ENCODE results near the gene TSPAN32.
A peak's percentile ranks its signal among the peaks of the same experiment; 100 is the strongest.
"Not testable (repeated sequence)": the region's sequence is repeated elsewhere in the genome, so short reads cannot be mapped to it uniquely, and the experiment has no call there.

TSPAN32 gene

DNA sequence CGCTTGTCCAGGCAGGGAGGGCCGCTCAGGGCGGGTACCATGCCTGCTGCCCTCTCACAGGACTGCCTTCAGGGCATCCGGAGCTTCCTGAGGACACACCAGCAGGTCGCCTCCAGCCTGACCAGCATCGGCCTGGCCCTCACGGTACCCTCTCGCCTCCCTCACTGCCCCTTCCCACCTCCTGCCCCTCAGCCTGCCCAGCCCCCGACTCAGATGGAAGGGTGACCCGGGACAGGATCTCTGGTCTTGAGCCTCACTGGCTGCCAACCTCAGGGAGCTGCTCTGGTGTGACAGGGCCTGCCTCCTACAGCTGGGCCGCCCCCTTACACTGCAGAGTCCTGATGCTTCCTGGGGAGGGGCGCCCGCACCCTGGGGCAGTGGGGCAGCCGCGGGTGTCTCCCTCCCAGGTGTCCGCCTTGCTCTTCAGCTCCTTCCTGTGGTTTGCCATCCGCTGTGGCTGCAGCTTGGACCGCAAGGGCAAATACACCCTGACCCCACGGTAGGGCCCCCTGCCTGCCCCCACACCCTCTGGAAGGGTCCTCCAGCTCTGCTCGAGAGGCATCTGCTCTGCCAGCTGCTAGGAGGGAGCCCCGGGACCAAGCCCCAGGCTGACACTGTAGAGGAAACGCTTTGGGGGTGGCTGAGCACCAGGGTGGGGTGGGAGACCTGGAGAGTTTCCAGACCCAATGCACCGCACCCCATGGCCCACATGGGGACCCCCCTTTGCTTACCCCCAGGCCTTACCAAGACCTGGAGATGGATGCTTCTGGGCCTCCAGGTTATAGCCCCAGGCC, 14.6 kb downstream of the TSPAN32 start:
- no peak for DNase-seq (ENCODE audit: low spot score)

- DNase-seq (ENCODE audit: low spot score): no peak
Observed at GRCh38 chr11:2316963-2317244, 15.1 kb downstream of the TSPAN32 start.

GRCh38 chr11:2317354-2318050, 15.7 kb downstream of the TSPAN32 start:
- no peak for DNase-seq (ENCODE audit: low spot score)

- DNase-seq (ENCODE audit: low spot score): no peak
Observed at GRCh38 chr11:2318123-2318522, 16.3 kb downstream of the TSPAN32 start.

GRCh38 chr11:2318707-2319106, 16.9 kb downstream of the TSPAN32 start:
- no peak for DNase-seq (ENCODE audit: low spot score)

GRCh38 chr11:2319791-2320472, 18.1 kb downstream of the TSPAN32 start:
- DNase-seq (ENCODE audit: low spot score): no peak

DNA sequence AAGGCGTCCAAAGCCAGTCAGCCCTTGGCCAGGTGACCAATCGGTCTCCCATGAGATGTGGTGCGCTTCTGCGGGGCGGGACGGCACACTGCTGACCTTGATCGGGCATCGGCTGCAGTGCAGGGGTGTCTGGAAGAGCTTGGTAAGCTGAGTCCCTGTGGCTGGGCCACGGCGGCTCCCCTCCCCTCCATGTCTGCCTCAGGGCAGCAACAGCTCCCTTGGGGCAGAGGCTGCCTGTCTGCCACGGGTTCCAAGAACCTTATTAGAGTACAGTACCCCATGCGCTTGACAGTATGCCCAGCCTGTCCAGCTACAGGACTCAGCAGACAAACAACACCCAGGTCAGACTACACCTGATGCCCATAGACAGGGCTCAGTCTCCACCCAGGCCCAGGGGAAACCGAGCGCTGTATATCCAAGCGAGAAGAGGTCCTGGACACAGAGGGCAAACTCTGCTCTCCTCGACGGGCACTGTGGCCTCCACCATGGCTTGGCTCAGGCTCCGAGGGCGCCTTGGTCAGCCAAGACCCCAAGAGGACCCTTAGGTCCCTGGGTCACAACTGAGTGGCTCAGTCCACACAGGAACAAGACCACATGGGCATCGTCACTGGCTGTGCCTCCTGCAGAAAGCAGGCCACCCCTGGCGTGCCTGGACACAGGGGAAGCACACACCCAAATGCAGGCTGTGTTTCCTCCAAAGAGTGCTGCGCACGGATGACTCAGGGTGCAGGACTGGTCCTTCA, 18.9 kb downstream of the TSPAN32 start:
- DNase-seq (ENCODE audit: low spot score): no peak

- DNase-seq (ENCODE audit: low spot score): no peak
Observed at GRCh38 chr11:2321311-2321683, 19.5 kb downstream of the TSPAN32 start.

DNA sequence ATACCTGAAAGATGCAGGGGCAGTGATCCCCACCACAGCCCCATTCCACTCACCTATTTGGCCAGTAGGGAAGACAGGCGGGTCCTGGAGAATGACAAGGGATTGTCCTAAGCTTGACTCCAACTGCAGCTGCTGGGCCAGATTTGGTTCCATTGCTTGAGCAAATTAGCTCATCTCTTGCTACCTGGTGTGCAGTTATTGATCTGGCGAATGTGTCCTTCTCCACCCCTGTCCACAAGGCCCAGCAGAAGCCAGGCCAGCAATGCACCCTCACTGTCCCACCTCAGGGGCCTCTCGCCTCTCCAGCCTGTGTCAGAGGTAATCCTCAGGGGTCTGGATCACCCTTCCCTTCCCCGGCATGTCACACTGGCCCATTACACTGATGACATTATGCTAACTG, 23.3 kb downstream of the TSPAN32 start:
- DNase-seq (ENCODE audit: low spot score): no peak

GRCh38 chr11:2325719-2326118, 23.9 kb downstream of the TSPAN32 start:
- DNase-seq (ENCODE audit: low spot score): peak; percentile 85

DNA sequence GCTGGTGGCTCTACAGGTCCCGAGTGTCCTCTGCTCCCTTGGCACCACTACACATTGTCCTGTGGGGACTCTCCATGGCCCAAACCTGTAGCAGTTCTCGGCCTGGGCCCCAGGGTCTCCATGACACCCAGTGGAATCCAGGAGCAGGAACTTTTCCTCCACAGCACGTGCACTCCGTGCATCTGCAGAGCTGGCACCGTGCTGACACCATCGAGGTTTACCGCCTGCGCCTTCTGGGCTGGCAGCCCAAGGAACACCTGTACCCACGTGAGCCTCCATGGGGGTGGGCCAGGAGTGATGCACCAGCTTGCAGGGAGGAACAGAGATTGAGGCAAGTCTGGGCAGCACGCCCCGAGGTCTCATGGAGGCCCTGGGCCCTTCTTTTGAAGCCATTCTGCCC, 25.2 kb downstream of the TSPAN32 start:
- DNase-seq (ENCODE audit: low spot score): no peak

DNA sequence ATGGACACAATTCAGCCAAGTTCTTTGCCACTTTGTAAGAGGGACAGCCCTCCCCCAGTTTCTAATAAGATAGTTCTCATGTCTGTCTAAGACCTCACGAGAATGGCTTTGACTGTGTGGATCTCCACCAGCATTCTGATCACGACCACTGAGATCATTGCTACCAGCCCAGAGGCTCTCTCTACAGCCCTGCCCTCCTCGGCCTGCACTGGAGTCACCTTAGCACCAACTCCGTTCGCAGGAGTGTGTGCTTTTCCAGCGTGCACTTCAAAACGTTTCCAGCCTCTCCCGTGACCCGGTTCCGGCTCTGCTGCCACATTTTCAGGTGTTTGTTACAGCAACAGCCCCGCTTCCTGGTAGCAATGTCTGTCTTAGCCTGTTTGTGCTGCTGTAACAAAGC, 26.2 kb downstream of the TSPAN32 start:
- no peak for DNase-seq (ENCODE audit: low spot score)

DNA sequence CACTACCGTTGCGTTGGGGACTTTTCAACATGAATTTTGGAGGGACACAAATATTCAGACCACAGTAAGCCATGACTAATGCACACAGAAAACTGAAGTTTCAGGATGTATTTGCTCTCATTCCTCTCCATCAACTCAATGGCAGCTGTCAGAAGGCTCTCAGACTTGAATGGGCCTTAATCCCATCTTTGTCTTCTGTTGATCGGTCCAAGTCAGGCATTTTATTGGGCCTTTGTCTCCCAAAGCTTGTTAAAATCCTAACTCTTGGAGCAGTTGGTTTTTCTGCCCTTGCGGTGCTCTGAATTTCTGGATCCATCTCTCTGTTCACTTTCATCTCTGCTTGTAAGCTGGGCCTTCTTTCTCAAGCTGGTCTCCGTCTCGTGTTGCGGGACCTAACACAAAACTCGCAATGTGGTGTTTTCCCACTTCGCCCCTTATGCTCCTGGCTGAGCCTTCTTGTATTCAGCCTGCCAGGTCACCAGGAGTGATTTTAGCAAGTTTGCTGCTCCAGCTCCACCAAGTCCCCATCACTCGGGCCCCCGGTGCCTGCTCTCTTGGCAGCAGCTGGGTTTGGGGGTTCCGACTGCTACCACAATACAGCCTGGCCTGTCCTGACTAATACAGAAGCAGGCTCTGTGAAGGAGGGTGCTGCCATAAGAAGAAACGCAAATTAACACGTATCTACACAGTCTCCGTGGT, 27.0 kb downstream of the TSPAN32 start:
- DNase-seq (ENCODE audit: low spot score): no peak

- DNase-seq (ENCODE audit: low spot score): no peak
Observed at GRCh38 chr11:2329551-2329950, 27.7 kb downstream of the TSPAN32 start.

GRCh38 chr11:2330696-2331095, 28.9 kb downstream of the TSPAN32 start:
- DNase-seq (ENCODE audit: low spot score): no peak

- DNase-seq (ENCODE audit: low spot score): no peak
Observed at GRCh38 chr11:2331404-2331803, 29.6 kb downstream of the TSPAN32 start.

DNA sequence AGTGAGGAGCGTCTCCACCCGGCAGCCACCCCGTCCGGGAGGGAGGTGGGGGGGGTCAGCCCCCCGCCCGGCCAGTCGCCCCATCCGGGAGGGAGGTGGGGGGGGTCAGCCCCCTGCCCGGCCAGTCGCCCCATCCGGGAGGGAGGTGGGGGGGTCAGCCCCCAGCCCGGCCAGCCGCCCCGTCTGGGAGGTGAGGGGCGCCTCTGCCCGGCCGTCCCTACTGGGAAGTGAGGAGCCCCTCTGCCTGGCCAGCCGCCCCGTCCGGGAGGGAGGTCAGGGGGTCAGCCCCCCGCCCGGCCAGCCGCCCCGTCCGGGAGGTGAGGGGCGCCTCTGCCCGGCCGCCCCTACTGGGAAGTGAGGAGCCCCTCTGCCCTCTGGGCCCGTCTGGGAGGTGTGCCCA, 30.8 kb downstream of the TSPAN32 start:
- not testable (repeated sequence) for DNase-seq (ENCODE audit: low spot score)

DNA sequence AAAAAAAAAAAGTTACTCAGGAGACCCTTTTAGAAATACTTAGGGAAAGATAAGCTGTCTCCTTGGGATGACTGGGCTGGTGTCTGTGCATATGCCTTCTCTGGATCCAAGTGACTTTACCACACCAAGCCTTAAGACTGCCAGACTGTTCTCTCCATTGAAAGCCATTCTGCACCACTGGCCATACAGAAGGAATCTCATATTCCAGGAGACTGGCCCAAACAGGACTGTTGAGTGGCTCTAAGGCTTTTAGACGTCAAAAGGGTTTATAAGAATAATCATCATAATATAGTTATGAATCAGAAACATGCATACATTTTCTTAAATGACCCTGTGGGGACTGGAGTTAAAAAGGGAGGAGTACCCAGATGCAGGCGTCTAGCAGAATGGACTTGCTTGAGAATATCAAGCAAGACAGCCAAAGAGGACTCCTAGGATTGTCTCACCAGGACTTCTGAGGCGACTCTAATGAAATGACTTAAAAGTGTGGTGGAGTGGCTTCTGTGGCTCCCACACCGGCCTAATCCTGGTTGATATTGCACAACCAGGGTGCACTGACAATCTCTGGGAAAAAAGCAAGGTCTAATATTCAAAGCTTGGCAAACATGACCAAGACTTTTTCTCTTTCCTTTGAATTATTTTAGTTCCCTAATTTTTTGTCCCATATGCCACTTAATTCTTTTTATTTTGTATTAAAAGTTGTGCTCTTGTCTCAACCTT, 31.8 kb downstream of the TSPAN32 start:
- not testable (repeated sequence) for DNase-seq (ENCODE audit: low spot score)

GRCh38 chr11:2335286-2335685, 33.5 kb downstream of the TSPAN32 start:
- not testable (repeated sequence) for DNase-seq (ENCODE audit: low spot score)

DNA sequence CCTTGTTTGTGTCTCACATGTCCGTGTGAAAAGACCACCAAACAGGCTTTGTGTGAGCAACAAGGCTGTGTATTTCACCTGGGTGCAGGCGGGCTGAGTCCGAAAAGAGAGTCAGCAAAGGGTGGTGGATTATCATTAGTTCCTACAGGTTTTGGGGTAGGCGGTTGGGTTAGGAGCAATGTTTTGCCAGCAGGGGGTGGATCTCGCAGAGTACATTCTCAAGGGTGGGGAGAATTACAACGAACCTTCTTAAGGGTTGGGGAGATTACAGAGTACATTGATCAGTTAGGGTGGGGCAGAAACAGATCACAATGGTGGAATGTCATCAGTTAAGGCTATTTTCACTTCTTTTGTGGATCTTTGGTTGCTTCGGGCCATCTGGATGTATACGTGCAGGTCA, 36.9 kb downstream of the TSPAN32 start:
- not testable (repeated sequence) for DNase-seq (ENCODE audit: low spot score)

DNA sequence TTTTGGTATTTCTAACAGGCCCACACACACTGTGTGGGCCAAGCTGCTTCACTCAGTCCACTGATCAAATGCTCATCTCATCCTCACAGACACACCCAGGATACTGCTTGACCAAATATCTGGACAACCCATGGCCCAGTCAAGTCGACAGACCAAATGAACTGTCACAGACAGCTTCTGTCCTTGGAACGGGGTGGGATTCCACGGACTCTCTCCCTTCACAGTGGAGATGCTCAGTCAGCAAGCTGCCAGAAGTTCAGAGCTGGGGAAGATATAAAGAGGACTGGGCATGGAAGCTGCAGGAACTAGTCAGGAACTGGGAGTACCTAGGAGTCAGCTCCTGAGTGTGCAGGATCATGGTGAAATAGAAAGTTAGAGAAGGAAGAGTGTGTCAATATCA, 40.7 kb downstream of the TSPAN32 start:
- no peak for DNase-seq (ENCODE audit: low spot score)
